GM23248 (cell line): ENCODE data around the gene CYBRD1. TPM values are rescaled to one million over a fixed set of nuclear protein-coding genes. Genes with fewer than 3 reads are reported as not detected.

ENCODE experiments used
- DNase-seq: peaks from one replicate; pipeline ENCODE4 v3.0.0-alpha.2; 2015
- H2AFZ ChIP-seq: fragments of 200-600 bp; sonication (generic); 2 replicates; pipeline ENCODE4 v1.6.1; 2016; ENCODE audit warnings: antibody characterized with exemption
- H3F3A ChIP-seq: fragments of 200-600 bp; sonication (generic); 2 replicates; pipeline ENCODE4 v1.6.1; 2016; ENCODE audit warnings: mild to moderate bottlenecking, antibody characterized with exemption, mixed run types; ENCODE audit not compliant: insufficient read depth
- H3K27ac ChIP-seq: fragments of 200-600 bp; sonication (generic); 2 replicates; pipeline ENCODE4 v1.5.1; 2016; ENCODE audit warnings: mild to moderate bottlenecking
- H3K27me3 ChIP-seq: fragments of 200-600 bp; sonication (generic); replicated peaks from 2 replicates; pipeline ENCODE4 v1.6.1; 2016; ENCODE audit warnings: mild to moderate bottlenecking; ENCODE audit not compliant: insufficient read depth
- H3K36me3 ChIP-seq: fragments of 200-600 bp; sonication (generic); 2 replicates; pipeline ENCODE4 v1.6.1; 2016; ENCODE audit warnings: low read depth, mild to moderate bottlenecking
- H3K4me1 ChIP-seq: fragments of 200-600 bp; sonication (generic); 2 replicates; pipeline ENCODE4 v1.6.1; 2016; ENCODE audit warnings: mild to moderate bottlenecking; ENCODE audit not compliant: insufficient read depth
- H3K4me2 ChIP-seq: fragments of 200-600 bp; sonication (generic); one replicate; pipeline ENCODE4 v1.6.1; 2016; ENCODE audit warnings: mild to moderate bottlenecking; ENCODE audit not compliant: unreplicated experiment
- H3K4me3 ChIP-seq: fragments of 200-600 bp; sonication (generic); 2 replicates; pipeline ENCODE4 v1.5.1; 2016; ENCODE audit warnings: mild to moderate bottlenecking
- H3K79me2 ChIP-seq: fragments of 200-600 bp; sonication (generic); 2 replicates; pipeline ENCODE4 v1.6.1; 2016; ENCODE audit warnings: mild to moderate bottlenecking; ENCODE audit not compliant: insufficient read depth
- H3K9ac ChIP-seq: fragments of 200-600 bp; sonication (generic); 2 replicates; pipeline ENCODE4 v1.6.1; 2016; ENCODE audit warnings: mild to moderate bottlenecking
- H3K9me2 ChIP-seq: fragments of 200-600 bp; sonication (generic); 2 replicates; pipeline ENCODE4 v1.6.1; 2016; ENCODE audit warnings: mixed run types, mild to moderate bottlenecking, moderate library complexity; ENCODE audit not compliant: insufficient read depth
- H3K9me3 ChIP-seq: fragments of 200-600 bp; sonication (generic); one replicate; pipeline ENCODE4 v1.6.1; 2017; ENCODE audit warnings: low read depth
- H4K20me1 ChIP-seq: fragments of 200-600 bp; sonication (generic); 2 replicates; pipeline ENCODE4 v1.6.0; 2016; ENCODE audit not compliant: insufficient read depth
- EZH2 ChIP-seq: fragments of 200-600 bp; sonication (generic); IDR thresholded peaks from 2 replicates; pipeline ENCODE4 v1.6.1; 2018; ENCODE audit warnings: antibody characterized with exemption, mild to moderate bottlenecking; ENCODE audit not compliant: insufficient read depth, poor library complexity, severe bottlenecking
- EZH2phosphoT487 ChIP-seq: fragments of 200-600 bp; sonication (generic); IDR thresholded peaks from 2 replicates; pipeline ENCODE4 v1.6.1; 2018; ENCODE audit warnings: antibody characterized with exemption, moderate library complexity, mild to moderate bottlenecking, low read depth; ENCODE audit not compliant: insufficient read depth
- WGBS, 2 experiments: methylation state at CpG; one replicate each; pipeline ENCODE4 v1.1.6; 2015 to 2017; ENCODE audit warnings: low lambda C conversion rate in 2 of 2, low coverage in 1 of 2; ENCODE audit errors: missing lambda C conversion rate in 2 of 2; 5-methylcytosine and 5-hydroxymethylcytosine counted together
- in situ Hi-C: fragments of 300-500 bp; cut with MboI; formaldehyde crosslinking; loops from 2 replicates; pipeline ENCODE4 v1.15.0; 2020
- polyA plus RNA-seq: library from polyadenylated mRNA; unstranded; fragments of >200 nt; fragmentation: Nextera tagmentation; extraction: Ambion mirVana; gene quantifications from 2 replicates; pipeline ENCODE4 v1.2.1, GENCODE V29; 2016
- total RNA-seq: library from RNA; depleted of rRNA; stranded (reverse); fragments of >200 nt; shearing (Covaris generic); gene quantifications from 2 replicates; pipeline ENCODE4 v1.2.3, GENCODE V29; 2014; rRNA removed

Gene CYBRD1
- total RNA-seq = 222 and 248 TPM in 2 replicates
- 166 and 168 TPM in 2 replicates for polyA plus RNA-seq

- H3K9me3 ChIP-seq = no peaks in the 10 kb centered on the region
- H3K4me3 ChIP-seq = peak within 1 kb of the TSS; percentile 95
- peaks cover 1% of the 10 kb centered on the region; the same call in 1 of the 2 replicates for H4K20me1 ChIP-seq
- 1 to 2% methylated on average over 40 to 45 of the region's 45 CpGs for WGBS, 2 experiments
- H3K9me2 ChIP-seq = no peaks in the 10 kb centered on the region
- no peaks in the 10 kb centered on the region for H3K27me3 ChIP-seq
- peaks cover 5% of the 10 kb centered on the region; the same call in 1 of the 2 replicates for H3K36me3 ChIP-seq
- H3K4me2 ChIP-seq = peak within 1 kb of the TSS; percentile 92
- H3K79me2 ChIP-seq = peaks cover 32% of the 10 kb centered on the region
- H3F3A ChIP-seq = peaks cover 28% of the 10 kb centered on the region; the same call in 1 of the 2 replicates
- TF ChIP-seq EZH2phosphoT487 = no peak
- H3K27ac ChIP-seq = peak within 1 kb of the TSS; percentile 94
- peaks cover 20% of the 10 kb centered on the region for H3K4me1 ChIP-seq
- in situ Hi-C loops = no loop called here
- peak within 1 kb of the TSS; percentile 95 for H2AFZ ChIP-seq
- DNase-seq = peak; percentile 91
- H3K9ac ChIP-seq = peak within 1 kb of the TSS; percentile 94
Observed at GRCh38 chr2:171522052-171522787, at the start of gene CYBRD1. Gene CYBRD1, plus strand, starts transcription at chr2:171522474. Its CDS starts 72 bp downstream, at chr2:171522546.

GRCh38 chr2:171475979-171476378 is 46.3 kb upstream of the CYBRD1 start:
- DNase-seq = no peak
- H3K27me3 ChIP-seq = no peaks in the 10 kb centered on the region
- H3F3A ChIP-seq = no peaks in the 10 kb centered on the region
- no peak overlapping the region for H3K27ac ChIP-seq
- H3K79me2 ChIP-seq = no peaks in the 10 kb centered on the region
- H3K9ac ChIP-seq = no peak overlapping the region
- H3K9me3 ChIP-seq = no peaks in the 10 kb centered on the region
- H3K4me1 ChIP-seq = no peaks in the 10 kb centered on the region
- no peaks in the 10 kb centered on the region for H4K20me1 ChIP-seq
- no peak overlapping the region for H3K4me2 ChIP-seq
- in situ Hi-C loops = no loop called here
- no peak overlapping the region for H3K4me3 ChIP-seq
- H3K36me3 ChIP-seq = peaks cover 30% of the 10 kb centered on the region
- H2AFZ ChIP-seq = no peak overlapping the region
- TF ChIP-seq EZH2phosphoT487 (no peak), EZH2 (no peak)
- 96 to 100% methylated on average over 1 of the region's 1 CpG for WGBS, 2 experiments
- H3K9me2 ChIP-seq = no peaks in the 10 kb centered on the region

GRCh38 chr2:171478345-171478744 is 43.9 kb upstream of the CYBRD1 start:
- H4K20me1 ChIP-seq = no peaks in the 10 kb centered on the region
- no peaks in the 10 kb centered on the region for H3K79me2 ChIP-seq
- H3F3A ChIP-seq = no peaks in the 10 kb centered on the region
- no peak overlapping the region for H3K9ac ChIP-seq
- no peak overlapping the region for H3K4me3 ChIP-seq
- in situ Hi-C loops = no loop called here
- H3K9me3 ChIP-seq = no peaks in the 10 kb centered on the region
- 83 to 90% methylated on average over 1 of the region's 1 CpG for WGBS, 2 experiments
- H3K4me2 ChIP-seq = no peak overlapping the region
- H2AFZ ChIP-seq = no peak overlapping the region
- no peak for DNase-seq
- H3K4me1 ChIP-seq = peaks cover 6% of the 10 kb centered on the region; the same call in 1 of the 2 replicates
- H3K36me3 ChIP-seq = peaks cover 21% of the 10 kb centered on the region
- no peaks in the 10 kb centered on the region for H3K27me3 ChIP-seq
- TF ChIP-seq EZH2phosphoT487 (no peak), EZH2 (no peak)
- H3K9me2 ChIP-seq = no peaks in the 10 kb centered on the region
- no peak overlapping the region for H3K27ac ChIP-seq

GRCh38 chr2:171479154-171479814 is 43.0 kb upstream of the CYBRD1 start:
- Histone ChIP-seq H3K9ac (no peak overlapping the region), H3K36me3 (0 out of 2 replicates have a peak, but pooled peaks cover 14% of the 10 kb centered on the region), H3K9me3 (no peaks in the 10 kb centered on the region), H3F3A (no peaks in the 10 kb centered on the region), H3K4me1 (peaks cover 6% of the 10 kb centered on the region; the same call in 1 of the 2 replicates), H3K27me3 (no peaks in the 10 kb centered on the region), H3K4me3 (no peak overlapping the region), H3K4me2 (no peak overlapping the region), H3K79me2 (no peaks in the 10 kb centered on the region), H2AFZ (no peak overlapping the region), H3K27ac (no peak overlapping the region), H4K20me1 (no peaks in the 10 kb centered on the region), H3K9me2 (no peaks in the 10 kb centered on the region)
- in situ Hi-C loops = no loop called here
- TF ChIP-seq EZH2 = no peak
- TF ChIP-seq EZH2phosphoT487 = no peak
- no peak for DNase-seq
- 85 to 87% methylated on average over 3 of the region's 3 CpGs for WGBS, 2 experiments
